Esophagus mucosa (tissue), 1 donor: ENCODE measurements around the gene TOR1A. TPM values are rescaled to one million over a fixed set of nuclear protein-coding genes. Genes with fewer than 3 reads are reported as not detected.
"Not testable (repeated sequence)": the region's sequence is repeated elsewhere in the genome, so short reads cannot be mapped to it uniquely, and the experiment has no call there.

Experiments
- ATAC-seq: fragments of 200-7000 bp; cut with Tn5 transposase; one replicate; pipeline ENCODE4 v1.9.1; 2020
- total RNA-seq: library from RNA; stranded (reverse); gene quantifications from one replicate; pipeline ENCODE4 v1.2.4, GENCODE V29; 2023
- donor health status: DM: yes; HTN: yes; CAD: no.

The TOR1A gene
- total RNA-seq, 1 donor from 2014 or later = 15.5 TPM

GRCh38 chr9:129816501-129817435 is 7.2 kb downstream of the TOR1A start:
- peak; percentile 14 for ATAC-seq

GRCh38 chr9:129815278-129815677 is 8.7 kb downstream of the TOR1A start:
- ATAC-seq = no peak

DNA sequence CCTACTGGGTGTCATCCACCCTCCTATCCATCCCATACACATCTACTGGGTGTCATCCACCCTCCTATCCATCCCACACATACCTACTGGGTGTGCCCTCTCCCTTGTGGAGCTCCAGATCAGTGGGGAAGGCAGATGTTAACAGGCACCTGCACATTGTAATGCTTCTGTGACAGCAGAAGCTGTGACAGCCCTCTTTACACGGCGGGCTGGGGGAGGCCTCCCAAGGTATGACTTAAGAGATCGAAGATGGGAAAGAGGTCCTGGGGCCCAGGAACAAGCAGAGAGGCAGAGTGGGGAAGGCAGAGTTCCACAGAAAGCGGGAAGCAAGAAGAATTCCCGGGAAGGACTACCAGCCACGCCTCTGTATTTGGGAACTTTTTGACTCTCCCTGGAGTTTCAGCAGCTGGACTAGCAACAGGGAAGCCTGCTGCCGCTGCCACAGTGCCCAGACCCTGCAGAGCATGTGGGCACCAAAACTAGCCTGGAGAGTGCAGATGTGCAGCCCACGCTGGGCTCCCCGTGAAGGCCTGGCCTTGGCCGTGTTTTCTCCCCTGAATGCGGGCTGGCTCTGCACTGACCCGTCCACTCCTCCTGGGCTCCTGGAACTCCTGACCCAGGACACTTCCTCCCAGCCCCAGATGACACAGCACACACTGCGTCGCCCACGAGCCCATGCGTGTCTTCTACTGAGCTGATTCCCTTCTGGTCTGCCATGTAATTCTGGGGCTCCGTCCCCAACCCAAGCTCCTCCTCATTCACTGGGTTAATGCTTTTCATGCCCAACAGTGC is 9.3 kb downstream of the TOR1A start:
- ATAC-seq = no peak

- ATAC-seq = no peak
These were observed 10.3 kb downstream of the TOR1A start for GRCh38 chr9:129813661-129814060.

DNA sequence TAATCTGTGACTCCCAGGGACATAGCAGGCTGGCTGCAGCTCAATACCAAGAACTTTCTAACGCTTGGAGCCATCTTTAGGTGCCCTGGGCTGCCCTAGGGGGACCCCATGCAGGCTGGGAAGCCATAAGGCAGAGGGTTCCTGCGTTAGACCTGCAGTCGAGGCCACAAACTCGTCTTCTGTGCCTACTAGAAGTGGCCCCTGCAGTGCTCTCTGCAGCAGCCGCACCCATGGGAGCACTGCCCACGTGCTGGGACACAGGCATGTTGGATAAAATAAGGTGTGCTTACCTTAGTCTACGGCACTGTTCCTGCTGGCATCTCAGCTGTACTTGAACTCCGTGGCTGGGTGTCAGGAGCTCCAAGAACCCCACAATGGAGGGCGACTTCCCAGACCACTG is 11.6 kb downstream of the TOR1A start:
- no peak for ATAC-seq

DNA sequence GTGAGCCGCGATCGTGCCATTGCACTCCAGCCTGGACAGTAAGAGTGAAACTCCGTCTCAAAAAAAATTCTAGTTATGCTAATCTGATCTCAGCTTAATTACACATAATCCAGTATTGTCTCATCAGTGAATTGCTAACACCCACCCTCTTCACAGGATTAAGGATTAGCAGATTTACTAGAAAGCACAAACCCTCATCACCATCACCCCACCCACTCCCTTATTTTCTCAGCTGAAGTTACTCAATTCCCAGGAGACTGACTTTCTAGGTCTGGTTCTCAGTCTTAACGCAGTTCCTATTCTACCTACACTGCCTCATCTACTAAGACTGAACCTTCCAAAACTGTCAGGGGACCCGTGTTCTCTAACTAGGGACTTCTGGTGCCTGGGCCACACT is 12.0 kb downstream of the TOR1A start:
- no peak for ATAC-seq

- no peak for ATAC-seq
These were observed 13.1 kb downstream of the TOR1A start for GRCh38 chr9:129810788-129811187.

GRCh38 chr9:129810116-129810515 is 13.8 kb downstream of the TOR1A start:
- no peak for ATAC-seq

DNA sequence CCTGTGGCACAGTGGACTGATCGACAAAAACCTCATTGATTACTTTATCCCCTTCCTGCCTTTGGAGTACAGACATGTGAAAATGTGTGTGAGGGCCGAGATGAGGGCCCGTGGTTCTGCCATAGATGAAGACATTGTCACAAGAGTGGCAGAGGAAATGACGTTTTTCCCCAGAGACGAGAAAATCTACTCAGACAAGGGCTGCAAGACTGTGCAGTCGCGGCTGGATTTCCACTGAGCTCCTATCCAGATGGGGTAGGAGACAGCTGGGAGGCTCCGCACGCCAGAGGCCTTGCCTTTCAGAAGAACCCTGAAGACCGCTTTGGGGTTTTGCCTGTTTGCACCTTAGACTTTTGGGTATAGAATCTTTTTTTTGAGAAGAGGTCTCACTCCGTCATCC is 14.6 kb downstream of the TOR1A start:
- ATAC-seq = no peak

DNA sequence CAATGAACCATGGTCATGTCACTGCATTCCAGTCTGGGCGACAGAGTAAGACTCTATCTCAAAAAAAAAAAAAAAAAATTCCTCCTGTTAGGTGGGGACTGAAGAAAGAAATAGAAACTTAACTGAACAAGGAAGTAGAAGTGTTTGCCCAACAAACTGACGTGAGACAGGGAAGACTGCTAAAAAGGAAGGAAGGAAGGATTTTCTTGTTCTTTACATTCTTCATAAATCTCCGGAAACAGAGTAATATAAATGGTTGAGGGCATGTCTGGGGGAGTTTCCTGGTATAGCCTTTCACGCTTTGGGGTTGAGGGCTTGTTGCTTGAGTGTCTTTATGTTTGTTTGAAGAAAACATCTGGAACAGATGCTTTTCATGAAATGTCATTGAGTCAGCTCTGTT is 17.9 kb downstream of the TOR1A start:
- ATAC-seq = no peak

GRCh38 chr9:129803676-129804060 is 20.3 kb downstream of the TOR1A start:
- peak; percentile 15 for ATAC-seq

DNA sequence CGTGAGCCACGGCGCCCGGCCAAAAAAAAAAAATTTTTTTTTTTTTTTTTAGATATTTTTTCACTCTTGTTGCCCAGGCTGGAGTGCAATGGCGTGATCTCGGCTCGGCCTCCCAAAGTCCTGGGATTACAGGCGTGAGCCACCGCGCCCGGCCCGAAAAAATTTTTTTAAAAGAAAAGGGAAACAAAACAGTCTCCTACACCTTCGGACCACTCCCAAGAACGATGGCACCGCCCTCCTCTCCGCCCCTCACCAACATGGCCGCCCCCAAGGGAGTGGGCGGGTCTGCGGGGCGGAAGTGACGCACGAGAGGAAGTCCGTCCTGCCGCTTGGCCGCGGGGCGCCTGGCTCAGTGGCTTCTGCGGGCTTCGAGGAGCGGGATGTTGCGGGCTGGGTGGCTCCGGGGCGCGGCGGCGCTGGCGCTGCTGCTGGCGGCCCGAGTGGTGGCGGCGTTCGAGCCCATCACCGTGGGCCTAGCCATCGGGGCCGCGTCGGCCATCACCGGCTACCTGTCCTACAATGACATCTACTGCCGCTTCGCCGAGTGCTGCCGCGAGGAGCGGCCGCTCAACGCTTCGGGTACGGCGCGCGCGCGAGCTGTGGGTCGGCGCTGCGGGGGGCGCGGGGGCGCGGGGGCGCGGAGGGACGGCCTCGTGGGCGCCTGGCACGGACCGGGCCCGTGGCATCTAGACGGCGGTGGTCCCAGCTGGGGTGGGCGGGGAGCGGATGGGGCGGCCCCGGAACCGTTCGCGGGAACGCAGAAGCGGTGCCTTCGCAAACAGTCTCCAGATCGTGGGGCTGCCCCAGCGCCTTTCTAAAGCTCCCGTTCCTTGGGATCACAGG is 20.9 kb downstream of the TOR1A start, which contains the start of gene TOR1B:
Gene TOR1B (plus strand): TSS at position 352 of the 843 bp plus-strand sequence. CDS start 29 bp downstream, at position 381.
- peak; percentile 96 for ATAC-seq

- ATAC-seq = no peak
These were observed 22.4 kb downstream of the TOR1A start for GRCh38 chr9:129801504-129801903.

DNA sequence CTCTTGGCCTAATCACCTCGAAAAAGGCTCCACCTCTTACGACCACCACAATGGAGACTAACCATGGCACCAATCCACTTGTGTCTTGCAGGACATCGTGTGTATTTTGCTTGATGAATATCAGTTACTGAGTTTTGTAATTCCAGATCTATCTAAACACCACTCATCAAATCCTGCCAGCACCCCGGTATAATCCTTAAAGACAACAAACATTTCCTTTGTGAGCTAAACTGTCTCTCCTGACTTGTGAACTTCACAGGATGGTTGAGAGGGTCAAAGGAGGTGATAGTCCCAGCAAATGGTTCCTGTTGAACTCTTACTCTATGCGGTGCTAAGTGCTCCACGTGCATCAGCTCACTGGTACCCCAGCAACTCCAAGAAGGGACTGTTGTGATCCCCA is 25.0 kb downstream of the TOR1A start:
- no peak for ATAC-seq

GRCh38 chr9:129796029-129796428 is 27.9 kb downstream of the TOR1A start:
- not testable (repeated sequence) for ATAC-seq

- ATAC-seq = no peak
These were observed 29.4 kb downstream of the TOR1A start for GRCh38 chr9:129794549-129794948.

DNA sequence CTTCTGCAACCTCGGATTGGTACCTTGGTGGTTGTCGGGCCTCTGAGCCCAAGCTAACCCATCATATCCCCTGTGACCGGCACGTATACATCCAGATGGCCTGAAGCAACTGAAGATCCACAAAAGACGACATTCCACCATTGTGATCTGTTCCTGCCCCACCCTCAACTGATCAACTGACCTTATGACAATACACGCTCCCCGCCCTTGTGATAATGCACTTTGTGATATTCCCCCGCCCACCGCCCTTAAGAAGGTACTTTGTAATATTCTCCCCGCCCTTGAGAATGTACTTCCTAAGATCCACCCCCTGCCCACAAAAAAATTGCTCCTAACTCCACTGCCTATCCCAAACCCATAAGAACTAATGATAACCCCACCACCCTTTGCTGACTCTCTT is 37.5 kb downstream of the TOR1A start:
- no peak for ATAC-seq

DNA sequence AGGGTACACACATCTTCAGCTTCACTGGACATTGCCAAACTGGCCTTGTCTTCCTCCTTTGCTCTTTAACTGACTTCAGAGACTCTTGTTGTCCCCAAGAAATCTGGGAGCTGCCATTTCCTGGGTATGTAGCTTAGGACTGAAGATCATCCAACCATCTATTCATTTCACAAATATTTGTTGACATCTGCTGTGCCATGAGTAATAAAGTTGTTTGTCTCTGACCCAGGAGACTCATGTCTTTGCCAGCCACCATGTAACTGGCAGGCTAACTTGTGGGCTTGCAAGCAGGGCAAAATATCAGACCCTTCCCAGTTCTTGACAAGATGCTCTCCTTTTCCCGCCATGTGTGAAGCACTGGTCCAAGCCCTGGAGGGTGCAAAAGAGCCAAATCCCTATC is 38.1 kb downstream of the TOR1A start:
- no peak for ATAC-seq

DNA sequence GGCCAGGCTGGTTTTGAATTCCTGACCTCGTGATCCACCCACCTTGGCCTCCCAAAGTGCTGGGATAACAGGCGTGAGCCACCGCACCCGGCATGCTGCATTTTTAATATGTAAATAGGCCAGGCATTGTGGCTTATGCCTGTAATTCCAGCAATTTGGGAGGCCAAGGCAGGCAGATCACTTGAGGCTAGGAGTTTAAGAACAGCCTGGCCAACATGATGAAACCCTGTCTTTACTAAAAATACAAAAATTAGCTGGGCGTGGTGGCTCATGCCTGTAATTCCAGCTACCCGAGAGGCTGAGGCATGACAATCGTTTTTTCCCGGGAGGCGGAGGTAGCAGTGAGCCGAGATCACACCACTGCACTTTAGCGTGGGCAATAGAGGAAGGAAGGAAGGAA is 39.0 kb downstream of the TOR1A start:
- ATAC-seq = not testable (repeated sequence)

DNA sequence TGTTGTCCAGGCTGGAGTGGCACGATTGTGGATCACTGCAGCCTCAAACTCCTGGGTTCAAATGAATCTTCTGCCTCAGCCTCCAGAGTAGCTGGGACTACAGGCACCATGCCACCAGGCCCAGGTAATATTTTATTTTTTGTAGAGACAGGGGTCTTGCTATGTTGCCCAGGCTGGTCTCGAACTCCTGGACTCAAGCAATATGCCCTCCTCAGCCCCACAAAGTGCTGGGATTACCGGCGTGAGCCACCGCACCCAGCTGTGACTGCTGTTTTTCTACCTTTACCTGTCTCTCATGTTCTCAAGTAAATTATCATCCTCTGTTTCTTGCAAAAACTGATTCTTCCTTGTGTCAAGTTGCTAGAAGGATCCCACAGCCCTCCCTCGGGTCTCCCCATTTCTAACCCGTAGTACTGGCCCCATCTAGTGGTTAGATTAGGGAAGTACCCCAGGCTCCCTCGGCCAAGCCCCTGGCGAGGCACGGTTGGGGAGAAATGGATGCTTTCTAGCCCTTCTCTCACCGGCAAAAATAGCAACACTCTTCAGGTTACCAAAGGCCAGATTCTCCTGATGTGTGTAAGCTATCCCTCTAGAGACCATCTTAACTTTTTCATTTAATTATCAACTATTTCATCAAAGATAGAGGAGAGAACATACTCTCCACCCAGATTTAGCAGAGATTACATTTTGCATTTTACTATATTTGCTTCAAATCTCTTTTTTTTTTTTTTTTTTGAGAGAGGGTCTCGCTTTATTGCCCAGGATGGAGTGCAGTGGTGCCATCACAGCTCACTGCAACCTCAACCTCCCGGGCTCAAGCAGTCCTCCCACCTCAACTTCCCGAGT is 40.2 kb downstream of the TOR1A start:
- ATAC-seq = peak; percentile 90

- no peak for ATAC-seq
These were observed 42.0 kb downstream of the TOR1A start for GRCh38 chr9:129781981-129782380.

- ATAC-seq = no peak
These were observed 42.8 kb downstream of the TOR1A start for GRCh38 chr9:129781131-129781530.
